Stimulated activated CD4-positive, alpha-beta T cell treated with anti-CD3 and anti-CD28 coated beads, Interleukin-2, amount 100 ng/mL, for 24 hours (primary cell): ENCODE results near the gene TTLL11.
"Not testable (repeated sequence)": the region's sequence is repeated elsewhere in the genome, so short reads cannot be mapped to it uniquely, and the experiment has no call there.

Source experiments
- DNase-seq, 2 donors: peaks; one replicate each; pipeline ENCODE4 v3.0.0-alpha.2; 2020

Gene TTLL11

DNA sequence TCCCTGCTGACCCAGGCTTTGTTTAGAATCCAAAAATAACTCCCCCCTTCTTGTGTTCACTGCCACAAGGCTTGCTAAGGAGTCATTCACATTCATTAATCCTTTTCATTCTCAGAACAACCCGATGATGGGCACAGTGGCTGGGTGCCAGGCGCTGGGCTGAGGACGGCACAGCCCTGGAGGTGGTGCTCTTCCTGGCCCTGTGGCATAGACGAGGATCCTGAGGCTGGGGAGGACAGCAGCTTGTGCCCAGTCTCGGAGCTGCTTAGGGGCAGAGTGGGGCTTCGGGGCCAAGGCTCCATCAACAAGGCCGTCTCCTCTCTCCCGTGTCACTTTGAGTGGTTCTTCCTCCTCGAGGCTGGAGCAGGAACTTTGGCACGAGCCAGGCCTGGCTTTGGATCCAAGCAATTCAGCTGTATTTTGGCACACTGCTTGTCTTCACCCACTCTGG lies 166.7 kb downstream of the TTLL11 start:
- DNase-seq: no peak

DNA sequence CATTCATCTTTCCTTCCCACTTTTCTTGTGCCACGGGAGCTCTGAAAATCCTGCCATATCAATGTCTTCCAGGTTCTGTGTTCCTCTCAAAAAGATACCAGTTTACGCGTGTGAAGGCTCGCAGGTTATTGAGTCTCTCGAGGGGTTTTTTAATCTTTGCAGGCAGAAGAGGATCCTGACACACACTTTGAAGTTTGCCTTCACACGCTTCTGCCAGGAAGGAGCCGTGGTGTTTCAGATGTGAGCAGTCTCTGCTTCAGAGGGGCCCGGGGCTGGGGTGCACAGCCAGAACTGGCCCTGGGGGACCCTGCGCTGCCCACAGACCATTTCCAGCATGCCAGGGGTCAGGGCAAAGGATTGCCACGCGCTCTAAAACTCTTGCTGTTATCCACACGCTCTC lies 167.2 kb downstream of the TTLL11 start:
- no peak for DNase-seq

DNA sequence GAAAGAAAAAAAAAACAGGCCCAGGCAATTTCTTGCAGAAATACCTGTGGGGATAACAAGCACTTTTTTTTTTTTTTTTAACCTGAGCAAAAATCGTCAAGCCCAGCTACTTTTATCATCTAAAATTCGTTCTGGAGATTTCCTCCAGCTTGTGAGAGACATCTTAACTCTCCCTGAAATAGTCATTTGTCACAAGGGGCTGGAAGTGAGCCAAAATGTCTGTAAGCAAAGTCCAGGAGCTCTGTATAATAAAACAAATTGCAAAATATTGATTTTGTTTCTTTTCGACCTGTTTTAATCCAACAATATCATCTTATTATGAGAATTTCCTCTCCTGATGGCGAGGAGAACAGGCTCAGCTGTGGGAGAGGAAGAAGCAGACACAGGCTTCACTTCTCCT lies 168.4 kb downstream of the TTLL11 start:
- DNase-seq: no peak

DNA sequence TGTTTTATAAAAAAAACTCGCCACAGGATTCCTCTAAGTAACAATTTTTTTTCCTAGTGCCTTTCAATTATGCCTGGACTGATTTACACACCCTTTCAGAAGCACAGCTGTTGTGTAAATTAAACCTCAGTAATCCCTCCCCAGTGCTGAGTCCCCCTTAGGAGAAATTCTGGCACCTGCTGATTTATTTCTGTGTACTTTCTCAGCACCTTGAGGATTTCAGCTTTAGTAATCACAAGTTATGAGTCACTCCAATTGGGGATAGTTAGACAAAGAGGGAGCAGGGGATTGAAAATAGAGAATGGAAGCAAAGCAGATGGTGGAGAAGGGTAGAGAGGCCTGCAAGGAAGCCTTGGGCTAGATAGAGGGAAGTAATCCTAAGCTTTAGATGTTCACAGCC lies 171.7 kb downstream of the TTLL11 start:
- no peak for DNase-seq

DNA sequence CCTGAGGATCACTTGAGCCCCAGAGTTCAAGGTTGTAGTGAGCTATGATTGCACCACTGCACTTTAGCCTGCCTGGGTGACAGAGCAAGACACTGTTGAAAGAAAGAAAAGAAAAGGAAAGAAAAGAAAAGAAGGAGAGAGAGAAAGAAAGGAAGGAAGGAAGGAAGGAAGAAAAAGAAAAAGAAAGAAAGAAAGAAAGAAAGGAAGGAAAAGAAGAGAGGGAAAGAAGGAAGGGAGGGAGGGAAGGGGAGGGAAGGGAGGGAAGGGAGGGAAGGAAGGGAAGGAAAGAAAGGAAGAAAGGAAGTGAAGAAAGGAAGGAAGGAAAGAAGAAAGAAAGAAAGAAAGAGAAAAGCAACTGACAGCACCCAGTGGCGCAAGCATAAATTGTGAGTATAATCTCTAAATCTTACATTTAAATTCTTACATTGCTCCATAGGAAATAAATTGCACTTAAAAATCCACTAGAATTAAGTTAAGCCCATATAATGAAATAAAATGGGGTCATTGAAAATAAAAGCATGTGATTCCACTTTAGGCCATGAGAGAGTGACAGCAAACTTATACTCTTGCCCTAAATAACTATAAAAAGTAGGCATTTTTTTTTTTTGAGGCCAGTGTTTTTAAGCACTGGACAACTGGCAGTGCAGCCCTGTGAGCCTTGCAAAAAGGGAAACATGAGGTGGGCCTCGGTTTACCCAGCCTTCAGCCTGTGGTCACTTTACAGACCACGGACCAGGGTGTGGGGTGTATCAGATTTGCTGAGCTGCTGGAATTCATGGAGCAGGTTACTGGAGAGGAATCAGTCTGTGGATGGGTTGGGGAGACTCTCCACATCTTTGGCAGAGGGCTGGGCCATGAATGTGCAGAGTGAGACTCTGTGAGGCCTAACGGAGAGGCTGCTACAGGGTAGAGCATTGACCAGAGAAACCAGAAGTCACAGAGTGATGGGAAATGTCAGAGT lies 175.5 kb downstream of the TTLL11 start:
- DNase-seq: no peak

DNA sequence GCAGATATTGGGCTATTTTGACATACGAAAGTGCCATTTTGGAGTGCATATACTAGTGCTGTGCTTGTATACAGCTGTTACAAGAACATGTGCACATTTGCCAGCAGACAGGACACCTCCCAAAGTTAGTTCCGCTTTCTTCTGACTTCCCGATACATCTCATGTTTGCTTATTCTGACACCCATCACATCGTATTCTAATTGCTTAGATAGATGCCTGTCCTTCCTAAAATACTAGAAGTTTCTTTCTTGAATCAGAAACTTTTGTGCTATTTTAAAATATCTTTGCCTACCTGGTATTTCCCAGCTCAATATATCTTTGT lies 177.8 kb downstream of the TTLL11 start:
- DNase-seq: no peak

DNA sequence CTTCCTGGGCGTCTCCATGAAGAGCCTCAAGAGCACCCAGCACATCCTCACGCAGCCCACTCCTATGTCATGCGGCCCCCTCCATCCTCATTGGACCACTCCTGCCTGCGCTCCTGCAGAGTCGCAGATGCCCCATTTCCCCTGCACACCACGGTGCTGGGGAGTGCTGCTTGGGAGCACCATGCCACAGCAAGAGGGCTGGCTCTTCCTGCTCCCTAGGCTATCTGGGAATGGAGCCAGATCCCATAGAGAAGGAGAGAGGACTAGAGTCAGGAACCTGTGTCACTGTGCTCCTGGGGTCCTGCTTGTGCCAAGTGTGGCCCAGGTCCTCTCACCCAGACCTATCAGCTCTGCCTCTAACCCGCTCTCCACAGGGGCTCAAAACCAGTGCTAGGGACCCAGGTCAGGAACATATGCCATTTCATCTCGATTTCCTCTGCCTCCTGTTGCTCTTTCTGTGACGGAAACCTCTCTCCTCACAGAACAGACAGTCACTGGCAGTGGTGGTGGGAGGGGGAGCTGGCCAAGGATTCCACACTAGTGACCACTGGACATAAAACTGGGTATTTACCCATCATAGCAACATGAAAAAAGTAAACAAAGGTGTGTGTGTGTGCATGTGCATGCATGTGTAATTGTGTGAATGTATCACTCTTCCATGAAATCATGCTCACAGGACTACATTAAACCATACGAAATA lies 178.4 kb downstream of the TTLL11 start:
- no peak for DNase-seq

DNA sequence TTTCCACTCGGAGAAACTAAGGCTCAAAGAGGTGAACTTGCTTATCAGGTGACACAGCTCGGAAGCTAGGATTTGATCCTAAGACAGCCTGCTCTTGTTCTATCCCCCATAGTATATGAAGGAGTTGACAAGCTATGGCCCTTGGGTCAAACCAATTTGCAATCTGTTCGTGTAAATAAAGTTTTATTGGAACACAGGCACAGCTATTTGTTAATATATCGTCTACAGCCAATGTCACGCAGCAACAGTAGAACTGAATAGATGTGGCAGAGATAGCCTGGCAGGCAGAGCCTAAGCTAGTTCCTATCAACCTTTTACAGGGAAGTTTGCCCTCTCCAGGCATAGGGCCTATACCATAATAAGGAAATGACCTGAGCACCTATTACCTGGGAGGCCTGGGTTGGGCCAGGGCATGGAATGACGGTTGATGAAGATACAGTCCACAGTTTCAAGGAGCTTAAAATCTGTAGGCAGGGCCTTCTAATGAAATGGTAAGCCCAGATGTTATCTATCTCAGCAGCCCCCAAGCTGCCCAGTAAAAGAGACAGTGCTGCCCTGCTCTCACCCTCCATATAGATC lies 179.0 kb downstream of the TTLL11 start:
- no peak for DNase-seq

DNA sequence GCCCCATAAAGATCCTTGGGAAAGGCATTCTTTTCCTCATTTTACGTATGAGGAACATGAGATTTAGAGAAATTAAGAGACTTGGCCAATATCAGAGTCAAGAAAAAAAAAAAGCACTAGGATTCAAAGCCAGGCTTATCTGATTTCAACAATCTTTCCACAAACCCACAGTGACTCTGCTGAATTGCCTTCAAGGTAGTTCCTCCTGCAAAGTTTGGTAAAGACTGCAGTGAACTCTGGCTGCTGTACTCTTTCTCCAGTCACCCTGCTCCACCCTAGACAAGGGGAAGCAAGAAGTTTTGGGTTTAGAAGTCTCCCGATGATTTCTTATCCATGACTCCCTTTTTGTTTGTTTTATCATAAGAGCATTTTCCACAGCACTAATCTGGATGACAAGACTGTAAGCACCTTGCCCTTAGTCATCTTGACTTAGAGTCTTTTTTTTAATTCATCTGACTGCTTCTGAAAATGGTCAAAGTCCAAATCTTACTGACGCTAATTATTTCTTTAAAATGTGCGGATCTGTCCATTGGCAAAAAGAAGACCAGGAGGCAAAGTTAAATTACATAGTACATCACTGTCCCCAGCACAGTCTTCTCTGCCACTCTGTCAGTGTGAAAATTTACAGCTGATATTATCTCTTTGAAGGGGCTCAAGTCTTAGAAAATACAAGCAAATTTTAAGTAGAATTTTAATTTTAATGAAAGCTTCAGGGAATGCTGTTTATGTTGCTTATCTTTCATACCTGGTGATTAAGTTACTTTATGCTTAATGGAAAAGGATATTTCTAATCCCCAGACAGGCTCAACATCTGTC lies 180.1 kb downstream of the TTLL11 start:
- DNase-seq: no peak

DNA sequence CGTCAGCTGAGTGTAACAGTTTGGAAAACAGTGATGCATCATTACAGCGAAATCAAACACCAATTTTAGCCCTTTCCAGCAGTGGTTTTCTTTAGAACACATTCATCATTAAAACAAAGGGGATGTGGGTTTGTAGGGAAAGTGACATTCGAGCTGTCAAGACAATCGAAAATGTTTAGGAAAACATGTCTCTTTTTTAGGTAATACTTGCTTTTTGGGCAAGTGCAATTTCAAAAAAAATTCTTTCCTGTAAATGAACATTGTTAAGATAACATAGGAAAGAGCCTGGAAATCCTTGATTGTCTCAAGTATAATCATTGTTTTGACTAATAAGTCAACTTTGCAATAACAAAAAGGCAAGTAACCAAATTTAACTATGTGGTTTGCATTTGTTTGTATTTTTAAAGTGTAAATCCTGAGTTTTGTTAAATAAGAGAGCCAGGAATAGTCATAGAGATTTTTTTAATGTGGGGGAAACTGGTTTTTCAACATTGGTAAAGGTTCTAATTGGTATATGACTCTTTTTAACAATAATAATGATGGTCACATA lies 182.5 kb downstream of the TTLL11 start:
- no peak for DNase-seq

DNA sequence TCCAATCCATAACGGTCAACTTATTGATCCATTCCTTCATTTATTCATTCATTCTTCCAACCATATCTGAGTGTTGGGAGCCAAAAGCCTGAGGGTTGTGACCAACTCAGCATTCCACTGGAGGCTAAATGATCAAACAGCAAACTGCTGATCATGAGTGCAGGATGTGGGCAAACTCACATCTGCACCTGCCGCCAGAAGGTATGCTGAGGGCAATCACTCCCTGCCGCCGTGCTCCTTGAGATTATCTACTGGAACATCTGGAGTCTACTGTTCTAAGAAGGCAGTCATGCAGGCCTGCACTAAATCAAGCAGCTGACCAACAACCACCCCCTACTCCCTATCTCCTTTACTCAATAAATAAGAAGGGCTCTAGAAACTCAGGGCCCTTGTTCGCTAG lies 184.0 kb downstream of the TTLL11 start:
- DNase-seq: no peak

DNA sequence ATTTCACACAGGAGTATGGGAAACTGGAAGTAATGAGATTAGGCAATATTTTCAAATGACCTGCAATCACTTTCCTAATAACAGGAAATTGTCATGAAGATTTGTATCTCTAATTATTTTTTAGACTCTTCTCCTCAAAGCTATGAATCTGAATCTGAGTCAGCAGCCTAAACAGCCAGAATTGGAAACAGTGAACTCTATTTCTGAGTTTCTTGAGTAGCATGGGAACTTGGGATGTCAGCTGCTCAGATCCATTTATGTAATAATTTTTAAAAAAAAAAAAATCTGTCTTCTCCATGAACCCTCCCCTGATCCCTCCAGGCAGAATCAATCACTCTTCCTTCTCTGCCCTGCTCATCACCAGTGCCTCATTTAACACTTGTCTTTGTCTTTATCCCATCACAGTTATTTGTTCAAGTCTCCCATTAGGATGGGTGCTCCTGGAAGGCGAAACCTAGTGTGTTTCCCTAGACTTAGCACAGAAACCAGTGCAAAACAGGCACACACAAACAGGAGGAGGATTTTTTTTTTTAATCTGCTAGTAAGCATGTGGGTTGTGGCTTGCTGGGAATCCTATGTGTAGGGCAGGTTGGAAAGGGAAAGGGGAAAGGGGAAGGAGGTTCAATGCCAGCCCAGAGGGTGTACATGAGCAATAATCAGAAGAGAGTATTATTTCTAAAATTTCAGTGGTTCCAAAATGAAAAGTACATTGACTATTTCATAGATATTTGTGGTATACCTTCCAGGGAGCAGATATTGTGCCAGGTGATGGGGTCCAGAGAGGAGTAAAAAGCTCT lies 186.8 kb downstream of the TTLL11 start:
- no peak for DNase-seq

DNA sequence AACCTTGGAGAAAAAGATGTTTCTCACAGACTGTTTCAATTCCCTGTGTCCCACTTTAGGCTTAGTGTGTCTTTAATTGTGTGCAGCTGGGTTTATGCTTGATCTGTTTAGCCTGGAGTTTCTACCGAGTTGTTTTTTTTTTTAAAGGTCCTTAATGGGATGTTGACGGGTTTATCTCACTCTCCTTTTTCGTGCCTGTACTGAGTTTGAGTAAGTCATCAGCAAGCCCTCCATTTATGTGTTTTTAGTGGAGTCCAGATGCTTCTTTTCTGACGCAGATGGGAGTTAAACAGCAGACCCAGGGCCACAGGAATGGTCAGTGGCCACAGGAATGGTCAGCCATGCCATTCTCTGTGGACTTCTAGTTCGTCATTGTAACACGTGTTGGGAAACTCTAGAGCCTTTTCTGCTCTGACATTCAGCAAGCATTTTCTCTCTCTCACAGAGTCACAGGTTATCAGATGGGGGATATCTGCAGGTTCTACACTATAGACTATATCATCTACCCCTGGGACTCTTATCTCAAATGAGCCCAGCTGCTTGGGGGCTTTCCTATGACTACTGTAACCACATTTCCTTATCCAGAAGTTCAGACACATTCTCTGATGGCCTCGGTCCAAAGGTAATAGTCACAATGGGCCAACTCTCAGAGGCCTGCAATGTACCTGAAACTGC lies 190.5 kb downstream of the TTLL11 start:
- DNase-seq: no peak

DNA sequence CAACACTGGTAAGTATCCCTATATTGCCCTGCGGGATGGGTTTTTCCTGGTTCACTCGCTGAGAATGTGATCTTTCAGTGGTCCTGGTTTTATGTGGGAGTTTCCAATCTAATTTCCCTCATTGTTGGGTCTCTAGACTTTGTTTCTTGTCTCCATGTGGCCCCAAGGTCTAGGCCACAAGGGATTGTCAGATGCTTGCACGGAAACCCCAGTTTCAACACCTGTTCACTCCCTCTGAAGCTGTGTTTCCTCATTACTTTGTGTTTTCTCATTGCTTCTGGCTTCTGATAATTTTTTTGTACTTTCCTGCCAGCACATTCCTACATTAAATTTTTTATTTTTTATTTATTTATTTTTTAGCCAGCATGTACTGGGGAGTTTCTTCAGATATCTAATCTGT lies 191.5 kb downstream of the TTLL11 start:
- DNase-seq: no peak

DNA sequence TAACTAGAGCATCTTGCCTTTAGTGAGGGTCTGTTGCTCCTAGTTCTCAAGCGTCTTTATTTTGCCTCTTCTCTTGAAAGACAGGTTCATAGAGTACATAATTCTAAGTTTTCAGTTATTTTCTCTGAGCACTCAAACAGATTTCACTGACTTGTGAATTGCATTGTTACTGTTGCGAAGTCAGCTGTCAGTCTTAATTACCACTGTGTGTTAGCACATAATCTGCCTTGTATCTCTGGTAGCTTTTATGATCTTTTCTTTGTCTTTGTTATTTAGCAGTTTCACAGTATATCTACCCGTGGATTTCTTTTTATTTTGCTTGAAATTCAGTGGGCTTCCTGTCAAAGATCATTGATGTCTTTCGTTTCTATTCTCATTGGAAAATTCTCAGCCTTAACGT lies 192.9 kb downstream of the TTLL11 start:
- DNase-seq: no peak

DNA sequence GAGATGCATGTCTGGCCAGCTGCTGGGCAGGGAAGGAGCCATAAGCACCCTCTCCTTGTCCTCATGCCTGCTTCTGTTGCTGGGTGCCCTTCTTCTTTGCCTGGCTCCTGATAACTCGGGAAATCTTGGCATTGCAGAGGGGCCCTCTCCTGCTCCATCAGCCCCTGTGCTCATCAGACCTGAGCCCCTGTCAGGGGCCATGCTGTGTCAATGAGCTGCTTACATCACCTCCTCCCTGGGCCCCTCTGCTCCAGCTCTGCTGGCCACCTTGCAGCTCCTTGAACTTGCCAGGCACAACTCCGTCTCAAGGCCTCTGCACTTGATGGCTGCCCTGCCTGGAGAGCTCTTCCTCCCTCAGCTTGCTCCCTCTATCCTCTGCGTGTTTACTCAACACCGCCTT lies 194.3 kb downstream of the TTLL11 start:
- DNase-seq: no peak

DNA sequence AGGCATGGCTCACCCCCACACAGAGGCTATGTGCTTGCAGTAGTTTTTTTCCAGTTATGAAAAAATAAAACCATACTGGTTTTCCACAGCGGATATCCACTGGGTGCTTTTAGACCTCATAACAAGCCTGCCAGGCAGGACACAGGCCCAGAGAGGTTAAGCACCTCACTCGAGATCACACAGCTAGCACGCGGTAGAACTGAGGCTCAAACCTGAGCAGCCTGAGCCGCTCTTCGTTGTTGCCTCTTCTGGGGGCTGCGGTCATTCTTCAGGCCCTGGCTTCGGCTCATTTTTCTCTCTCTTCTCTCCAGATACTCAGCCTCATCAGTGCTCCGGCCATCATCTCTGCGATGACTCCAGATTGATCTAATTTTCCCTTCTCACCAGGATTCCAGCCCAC lies 196.0 kb downstream of the TTLL11 start:
- no peak for DNase-seq

DNA sequence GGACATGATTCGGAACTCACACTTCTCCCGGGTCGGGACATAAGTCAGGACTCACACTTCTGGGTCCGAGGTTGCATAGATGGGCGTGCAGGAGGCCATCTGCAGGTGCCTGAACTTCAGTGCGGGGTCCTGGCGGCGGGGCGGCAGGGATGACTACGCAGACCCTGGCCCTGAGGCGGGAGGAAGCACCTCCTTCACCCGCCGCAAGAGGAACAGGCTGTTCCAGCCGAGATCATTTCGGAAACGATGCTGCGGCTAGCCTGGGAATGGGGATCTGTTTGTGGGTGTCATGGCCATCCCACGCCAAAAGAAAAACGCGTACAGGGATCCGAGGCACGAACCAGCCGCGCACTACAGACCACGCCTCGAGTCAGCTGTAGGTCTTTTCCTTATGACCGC lies 196.6 kb downstream of the TTLL11 start:
- DNase-seq: no peak

DNA sequence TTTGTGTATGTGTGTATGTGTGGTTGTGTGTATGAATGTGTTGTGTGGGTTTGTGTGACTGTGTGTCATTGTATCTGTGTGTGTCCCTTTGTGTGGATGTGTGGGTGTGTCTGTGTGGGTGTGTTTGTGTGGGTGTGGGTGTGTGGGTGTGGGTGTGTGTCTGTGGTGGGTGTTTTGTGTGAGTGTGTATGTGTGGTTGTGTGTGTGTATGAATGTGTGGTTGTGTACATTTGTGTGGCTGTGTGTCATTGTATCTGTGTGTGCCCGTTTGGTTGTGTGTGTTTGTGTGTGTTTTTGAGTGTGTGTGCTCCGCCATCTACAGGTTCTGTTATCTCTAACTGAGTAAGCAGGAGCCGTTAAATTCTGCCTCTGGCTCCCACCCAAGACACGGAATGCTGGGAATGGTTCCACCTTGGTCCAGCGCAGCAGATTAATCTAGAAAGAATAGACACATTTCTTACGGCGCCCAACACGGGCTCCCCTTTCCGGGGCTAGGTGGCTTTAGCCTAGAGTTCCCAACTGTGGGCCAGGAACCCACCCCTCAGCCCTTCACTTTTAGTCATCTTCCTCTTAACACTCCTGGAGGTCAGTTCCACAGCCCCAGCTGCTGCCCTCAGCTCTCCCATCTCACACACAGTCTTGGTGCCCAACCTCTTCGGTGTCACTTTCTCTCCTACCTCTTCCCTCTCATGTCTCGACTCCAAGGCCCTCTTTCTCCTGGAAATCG lies 197.1 kb downstream of the TTLL11 start:
- DNase-seq: no peak

DNA sequence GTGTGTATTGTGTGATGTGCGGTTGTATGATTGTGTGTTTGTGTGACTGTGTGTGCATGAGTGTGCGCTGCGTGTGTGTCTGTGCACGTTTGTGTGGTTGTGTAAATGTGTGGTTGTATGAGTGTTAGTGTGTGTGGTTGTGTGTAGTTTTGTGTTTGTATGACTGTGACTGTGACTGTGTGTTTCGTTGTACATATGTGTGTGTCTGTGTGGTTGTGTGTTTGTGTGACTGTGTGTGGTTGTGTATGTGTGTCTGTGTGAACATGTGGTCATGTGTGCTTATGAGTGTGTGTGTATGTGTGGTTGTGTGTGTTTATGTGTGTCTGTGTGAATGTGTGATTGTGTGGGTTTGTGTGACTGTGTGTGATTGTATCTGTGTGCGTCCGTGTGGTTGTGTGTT lies 197.8 kb downstream of the TTLL11 start:
- DNase-seq: no peak

DNA sequence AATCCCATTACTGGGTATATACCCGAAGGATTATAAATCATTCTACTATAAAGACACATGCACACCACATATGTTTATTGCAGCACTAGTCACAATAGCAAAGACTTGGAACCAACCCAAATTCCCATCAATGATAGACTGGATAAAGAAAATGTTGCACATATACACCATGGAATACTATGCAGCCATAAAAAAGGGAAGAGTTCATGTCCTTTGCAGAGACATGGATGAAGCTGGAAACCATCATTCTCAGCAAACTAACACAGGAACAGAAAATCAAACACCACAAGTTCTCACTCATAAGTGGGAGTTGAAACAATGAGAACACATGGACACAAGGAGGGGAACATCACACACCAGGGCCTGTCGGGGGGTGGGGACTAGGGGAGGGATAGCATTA lies 198.7 kb downstream of the TTLL11 start:
- DNase-seq: not testable (repeated sequence)
